HepG2 (cell line): Measurements from ENCODE around the gene SPX. TPM values are rescaled to one million over a fixed set of nuclear protein-coding genes. Genes with fewer than 3 reads are reported as not detected.

Source experiments
- ATAC-seq: fragments of 200-7000 bp; cut with Tn5 transposase; 3 replicates; pipeline ENCODE4 v1.9.1; 2020; ENCODE audit warnings: mild to moderate bottlenecking, moderate library complexity
- BruUV-seq: library from RNA; stranded (reverse); fragments of 400-500 nt; replicated peaks from 2 replicates; lab custom pipeline; 2021; lab: Mats Ljungman, UMichigan
- CTCF ChIA-PET: fragments of 300-600 bp; formaldehyde crosslinking; extraction: SDS; loops from one replicate; lab custom pipeline; 2021; ENCODE audit warnings: low total read pairs, inconsistent platforms, low intra/inter-chr PET ratio; lab: Yijun Ruan, JAX
- POLR2A ChIA-PET: fragments of 350-600 bp; sonication (Branson Sonifier 250); formaldehyde crosslinking; loops from one replicate; lab custom pipeline; 2020; ENCODE audit warnings: antibody characterized with exemption, inconsistent platforms; lab: Yijun Ruan, JAX
- DNase-seq: peaks from one replicate; pipeline ENCODE4 v3.0.0-alpha.2; 2015; ENCODE audit warnings: low spot score
- FAIRE-seq: peaks from 3 replicates; lab custom pipeline; 2011; peaks lifted over from hg19 to GRCh38; lab: Jason Lieb, UNC
- H2AFZ ChIP-seq: one replicate; pipeline ENCODE4 v1.6.1; 2011; ENCODE audit warnings: low read length, inconsistent platforms
- H3K27ac ChIP-seq: fragments of 300-600 bp; 3 replicates; pipeline ENCODE4 v1.8.0; 2011; ENCODE audit warnings: mixed run types, mild to moderate bottlenecking, mixed read lengths, low read length, inconsistent platforms; ENCODE audit not compliant: insufficient read depth; ENCODE audit errors: extremely low read length
- H3K27me3 ChIP-seq, 2 experiments: fragments of 200-600 bp in 1 of 2; 2 replicates in 1 of 2; 3 replicates in 1 of 2; pipeline versions ENCODE4 v1.6.0 to v1.8.0; 2011; ENCODE audit warnings: low read length in 2 of 2, mild to moderate bottlenecking in 2 of 2, moderate library complexity in 2 of 2, inconsistent platforms in 1 of 2; ENCODE audit not compliant: insufficient read depth in 2 of 2, control insufficient read depth in 1 of 2
- H3K36me3 ChIP-seq, 2 experiments: fragments of 200-600 bp in 1 of 2; replicated peaks in 1 of 2; 2 replicates in 1 of 2; 3 replicates in 1 of 2; pipeline versions ENCODE4 v1.5.1 to v1.8.0; 2011; ENCODE audit warnings: low read length in 2 of 2, inconsistent platforms in 1 of 2; ENCODE audit not compliant: insufficient read depth in 2 of 2, control insufficient read depth in 1 of 2
- H3K4me1 ChIP-seq: 2 replicates; pipeline ENCODE4 v1.5.1; 2012; ENCODE audit warnings: low read length, inconsistent platforms; ENCODE audit not compliant: insufficient read depth
- H3K4me2 ChIP-seq: 2 replicates; pipeline ENCODE4 v1.6.0; 2011; ENCODE audit warnings: low read depth, low read length, inconsistent platforms
- H3K4me3 ChIP-seq, 3 experiments: fragments of 200-600 bp in 1 of 3; sonication (generic), shearing (Covaris generic) in 1 of 3; replicated peaks in 1 of 3; 2 replicates each; pipeline ENCODE4 v1.5.1; 2011 to 2016; ENCODE audit warnings: low read length in 3 of 3, inconsistent platforms in 2 of 3, low read depth in 2 of 3, mild to moderate bottlenecking in 2 of 3, control low read depth in 1 of 3, mixed read lengths in 1 of 3; ENCODE audit not compliant: insufficient read depth in 1 of 3
- H3K79me2 ChIP-seq: one replicate; pipeline ENCODE4 v1.6.1; 2011; ENCODE audit warnings: low read length, inconsistent platforms; ENCODE audit not compliant: insufficient read depth
- H3K9ac ChIP-seq: 2 replicates; pipeline ENCODE4 v1.6.0; 2011; ENCODE audit warnings: mild to moderate bottlenecking, low read depth, low read length, inconsistent platforms; ENCODE audit not compliant: insufficient read depth
- H3K9me3 ChIP-seq: 2 replicates; pipeline ENCODE4 v1.5.1; 2012; ENCODE audit warnings: mild to moderate bottlenecking, low read length
- H4K20me1 ChIP-seq: 2 replicates; pipeline ENCODE4 v1.6.0; 2011; ENCODE audit warnings: inconsistent platforms, mild to moderate bottlenecking, low read length, moderate library complexity; ENCODE audit not compliant: insufficient read depth
- BRCA1 ChIP-seq: sonication (generic); formaldehyde crosslinking; IDR thresholded peaks from 2 replicates; pipeline ENCODE4 v1.4.0; 2020; ENCODE audit warnings: missing genetic modification reagents
- CENPX ChIP-seq: sonication (generic); formaldehyde crosslinking; IDR thresholded peaks from 2 replicates; pipeline ENCODE4 v1.9.0; 2021; ENCODE audit warnings: mild to moderate bottlenecking, missing genetic modification reagents, moderate library complexity
- ISX ChIP-seq: sonication (generic); formaldehyde crosslinking; conservative IDR thresholded peaks from 2 replicates; pipeline ENCODE4 v1.5.0; 2020; ENCODE audit warnings: missing genetic modification reagents
- KAT8 ChIP-seq: IDR thresholded peaks from 2 replicates; pipeline ENCODE4 v1.6.1; 2016; ENCODE audit warnings: missing genetic modification reagents, missing compliant biosample characterization
- KDM3A ChIP-seq: IDR thresholded peaks from 2 replicates; pipeline ENCODE4 v1.6.1; 2018; ENCODE audit warnings: low read depth, missing compliant biosample characterization
- MYC ChIP-seq: sonication (generic); formaldehyde crosslinking; IDR thresholded peaks from 2 replicates; pipeline ENCODE4 v1.9.0; 2021; ENCODE audit warnings: missing genetic modification reagents, borderline replicate concordance
- SMARCE1 ChIP-seq: fragments of 450-650 bp; IDR thresholded peaks from 2 replicates; pipeline ENCODE4 v1.6.1; 2017; ENCODE audit warnings: borderline replicate concordance
- STAG1 ChIP-seq: sonication (generic); formaldehyde crosslinking; IDR thresholded peaks from 2 replicates; pipeline ENCODE4 v1.4.0; 2020; ENCODE audit warnings: missing genetic modification reagents
- ZNF292 ChIP-seq: sonication (generic); formaldehyde crosslinking; IDR thresholded peaks from 2 replicates; pipeline ENCODE4 v1.8.1; 2022; ENCODE audit warnings: mild to moderate bottlenecking, low read depth, missing genetic modification reagents, borderline replicate concordance
- ZNF558 ChIP-seq: sonication (generic); formaldehyde crosslinking; IDR thresholded peaks from 2 replicates; pipeline ENCODE4 v1.9.0; 2022; ENCODE audit warnings: mild to moderate bottlenecking, missing genetic modification reagents, borderline replicate concordance
- ZNF562 ChIP-seq: sonication (generic); formaldehyde crosslinking; IDR thresholded peaks from 2 replicates; pipeline ENCODE4 v1.8.0; 2022; ENCODE audit warnings: missing genetic modification reagents, borderline replicate concordance
- ZNF776 ChIP-seq: sonication (generic); formaldehyde crosslinking; IDR thresholded peaks from 2 replicates; pipeline ENCODE4 v1.4.0; 2020; ENCODE audit warnings: mild to moderate bottlenecking, missing genetic modification reagents
- ZNF782 ChIP-seq: sonication (generic); formaldehyde crosslinking; IDR thresholded peaks from 2 replicates; pipeline ENCODE4 v1.4.0; 2020; ENCODE audit warnings: missing genetic modification reagents, mild to moderate bottlenecking, borderline replicate concordance
- ZNF891 ChIP-seq: sonication (generic); formaldehyde crosslinking; IDR thresholded peaks from 2 replicates; pipeline ENCODE4 v1.5.0; 2020; ENCODE audit warnings: mild to moderate bottlenecking, missing genetic modification reagents
- WGBS: methylation state at CpG from one replicate; pipeline ENCODE4 v1.1.6; 2017; ENCODE audit warnings: low lambda C conversion rate; 5-methylcytosine and 5-hydroxymethylcytosine counted together
- in situ Hi-C: cut with HindIII; loops from 2 replicates; pipeline ENCODE4 v1.10.0; 2017; ENCODE audit warnings: low pct_unique_long_range_greater_than_20kb; ENCODE audit not compliant: extremely low pct_ligation_motif_present
- intact Hi-C: fragments of 100-400 bp; cut with micrococcal nuclease; formaldehyde crosslinking; loops from one replicate; pipeline ENCODE4 v1.10.0; 2022; ENCODE audit not compliant: unreplicated experiment
- polyA plus RNA-seq, 8 experiments: library from polyadenylated mRNA; depleted of rRNA in 3 of 8; stranded (reverse) in 7 of 8; unstranded in 1 of 8; fragments of >200 nt; fragmentation: Illumina TruSeq in 4 of 8; extraction: Trizol in 4 of 8; gene quantifications; 2 replicates each; pipeline versions ENCODE4 v1.2.1 to v1.2.3, GENCODE V29; 2011 to 2016; ENCODE audit warnings: low read depth in 4 of 8, missing spikeins in 1 of 8, mixed read lengths in 1 of 8; ENCODE audit not compliant: insufficient read depth in 1 of 8
- total RNA-seq, 5 experiments: library from RNA; depleted of rRNA; stranded (reverse); fragments of >200 nt; fragmentation: Illumina TruSeq; extraction: Trizol; gene quantifications; 2 replicates each; pipeline ENCODE4 v1.2.3, GENCODE V29; 2016; ENCODE audit warnings: low read depth in 1 of 5
- TF ChIP-seq, protein P1 (sequence below): IDR thresholded peaks from 2 replicates; pipeline ENCODE4 v1.6.1; 2016; ENCODE audit warnings: missing genetic modification reagents, missing compliant biosample characterization
- TF ChIP-seq, protein P2 (sequence below): sonication (generic); formaldehyde crosslinking; conservative IDR thresholded peaks from 2 replicates; pipeline ENCODE4 v1.4.0; 2020; ENCODE audit warnings: mild to moderate bottlenecking, missing genetic modification reagents, moderate library complexity
- TF ChIP-seq, protein P3 (sequence below): sonication (generic); formaldehyde crosslinking; conservative IDR thresholded peaks from 2 replicates; pipeline ENCODE4 v1.4.0; 2020; ENCODE audit warnings: missing genetic modification reagents
- TF ChIP-seq, protein P4 (sequence below): sonication (generic); formaldehyde crosslinking; IDR thresholded peaks from 2 replicates; pipeline ENCODE4 v1.4.0; 2020; ENCODE audit warnings: missing genetic modification reagents

The SPX gene
- total and polyA plus RNA-seq, 2 of the 13 experiments (the other 11 are each of a cell fraction or from before 2014, with no cell fraction given): 0.07 to 0.16 TPM

DNA sequence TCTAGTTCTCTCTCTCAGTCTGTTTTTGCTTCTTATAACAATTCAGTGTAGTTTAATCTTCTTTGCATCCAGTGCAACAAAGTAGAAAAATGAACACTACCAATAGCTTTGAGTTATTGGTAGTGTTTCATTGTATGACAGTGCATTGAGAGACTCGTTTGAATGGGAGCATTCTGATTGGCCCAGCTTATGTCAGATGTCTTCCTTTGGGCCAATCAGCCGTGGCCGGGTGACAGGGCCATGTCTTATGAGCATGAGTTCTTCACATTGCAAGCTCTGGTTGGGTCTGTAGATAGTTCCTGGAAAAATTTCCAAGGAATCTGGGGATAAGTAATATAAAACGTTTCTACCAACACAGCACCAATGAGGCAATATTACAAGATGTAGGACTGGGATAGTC lies 42.0 kb downstream of the SPX start:
- DNase-seq: no peak
- no peaks in the 10 kb centered on the region for H3K79me2 ChIP-seq
- no peak overlapping the region for H3K4me2 ChIP-seq
- POLR2A ChIA-PET: no interaction called here
- no peaks in the 10 kb centered on the region for H3K9me3 ChIP-seq
- ATAC-seq: no peak
- no peak overlapping the region for H3K9ac ChIP-seq
- H3K36me3 ChIP-seq: no peaks in the 10 kb centered on the region
- TF ChIP-seq SMARCE1 (no peak), KAT8 (no peak), ISX (CRISPR knock-in tag) (no peak), ZNF776 (CRISPR knock-in tag) (no peak), CENPX (CRISPR knock-in tag) (no peak), ZNF891 (CRISPR knock-in tag) (no peak), MYC (CRISPR knock-in tag) (no peak), KDM3A (CRISPR knock-in tag) (no peak), ZNF558 (CRISPR knock-in tag) (no peak), ZNF292 (no peak), ZNF562 (CRISPR knock-in tag) (no peak), STAG1 (no peak), BRCA1 (CRISPR knock-in tag) (no peak), ZNF782 (no peak)
- TF ChIP-seq, protein P1, sequence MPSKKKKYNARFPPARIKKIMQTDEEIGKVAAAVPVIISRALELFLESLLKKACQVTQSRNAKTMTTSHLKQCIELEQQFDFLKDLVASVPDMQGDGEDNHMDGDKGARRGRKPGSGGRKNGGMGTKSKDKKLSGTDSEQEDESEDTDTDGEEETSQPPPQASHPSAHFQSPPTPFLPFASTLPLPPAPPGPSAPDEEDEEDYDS: no peak
- TF ChIP-seq, protein P2, sequence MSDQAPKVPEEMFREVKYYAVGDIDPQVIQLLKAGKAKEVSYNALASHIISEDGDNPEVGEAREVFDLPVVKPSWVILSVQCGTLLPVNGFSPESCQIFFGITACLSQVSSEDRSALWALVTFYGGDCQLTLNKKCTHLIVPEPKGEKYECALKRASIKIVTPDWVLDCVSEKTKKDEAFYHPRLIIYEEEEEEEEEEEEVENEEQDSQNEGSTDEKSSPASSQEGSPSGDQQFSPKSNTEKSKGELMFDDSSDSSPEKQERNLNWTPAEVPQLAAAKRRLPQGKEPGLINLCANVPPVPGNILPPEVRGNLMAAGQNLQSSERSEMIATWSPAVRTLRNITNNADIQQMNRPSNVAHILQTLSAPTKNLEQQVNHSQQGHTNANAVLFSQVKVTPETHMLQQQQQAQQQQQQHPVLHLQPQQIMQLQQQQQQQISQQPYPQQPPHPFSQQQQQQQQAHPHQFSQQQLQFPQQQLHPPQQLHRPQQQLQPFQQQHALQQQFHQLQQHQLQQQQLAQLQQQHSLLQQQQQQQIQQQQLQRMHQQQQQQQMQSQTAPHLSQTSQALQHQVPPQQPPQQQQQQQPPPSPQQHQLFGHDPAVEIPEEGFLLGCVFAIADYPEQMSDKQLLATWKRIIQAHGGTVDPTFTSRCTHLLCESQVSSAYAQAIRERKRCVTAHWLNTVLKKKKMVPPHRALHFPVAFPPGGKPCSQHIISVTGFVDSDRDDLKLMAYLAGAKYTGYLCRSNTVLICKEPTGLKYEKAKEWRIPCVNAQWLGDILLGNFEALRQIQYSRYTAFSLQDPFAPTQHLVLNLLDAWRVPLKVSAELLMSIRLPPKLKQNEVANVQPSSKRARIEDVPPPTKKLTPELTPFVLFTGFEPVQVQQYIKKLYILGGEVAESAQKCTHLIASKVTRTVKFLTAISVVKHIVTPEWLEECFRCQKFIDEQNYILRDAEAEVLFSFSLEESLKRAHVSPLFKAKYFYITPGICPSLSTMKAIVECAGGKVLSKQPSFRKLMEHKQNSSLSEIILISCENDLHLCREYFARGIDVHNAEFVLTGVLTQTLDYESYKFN (CRISPR knock-in tag): no peak
- TF ChIP-seq, protein P3, sequence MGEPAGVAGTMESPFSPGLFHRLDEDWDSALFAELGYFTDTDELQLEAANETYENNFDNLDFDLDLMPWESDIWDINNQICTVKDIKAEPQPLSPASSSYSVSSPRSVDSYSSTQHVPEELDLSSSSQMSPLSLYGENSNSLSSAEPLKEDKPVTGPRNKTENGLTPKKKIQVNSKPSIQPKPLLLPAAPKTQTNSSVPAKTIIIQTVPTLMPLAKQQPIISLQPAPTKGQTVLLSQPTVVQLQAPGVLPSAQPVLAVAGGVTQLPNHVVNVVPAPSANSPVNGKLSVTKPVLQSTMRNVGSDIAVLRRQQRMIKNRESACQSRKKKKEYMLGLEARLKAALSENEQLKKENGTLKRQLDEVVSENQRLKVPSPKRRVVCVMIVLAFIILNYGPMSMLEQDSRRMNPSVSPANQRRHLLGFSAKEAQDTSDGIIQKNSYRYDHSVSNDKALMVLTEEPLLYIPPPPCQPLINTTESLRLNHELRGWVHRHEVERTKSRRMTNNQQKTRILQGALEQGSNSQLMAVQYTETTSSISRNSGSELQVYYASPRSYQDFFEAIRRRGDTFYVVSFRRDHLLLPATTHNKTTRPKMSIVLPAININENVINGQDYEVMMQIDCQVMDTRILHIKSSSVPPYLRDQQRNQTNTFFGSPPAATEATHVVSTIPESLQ (CRISPR knock-in tag): no peak
- TF ChIP-seq, protein P4, sequence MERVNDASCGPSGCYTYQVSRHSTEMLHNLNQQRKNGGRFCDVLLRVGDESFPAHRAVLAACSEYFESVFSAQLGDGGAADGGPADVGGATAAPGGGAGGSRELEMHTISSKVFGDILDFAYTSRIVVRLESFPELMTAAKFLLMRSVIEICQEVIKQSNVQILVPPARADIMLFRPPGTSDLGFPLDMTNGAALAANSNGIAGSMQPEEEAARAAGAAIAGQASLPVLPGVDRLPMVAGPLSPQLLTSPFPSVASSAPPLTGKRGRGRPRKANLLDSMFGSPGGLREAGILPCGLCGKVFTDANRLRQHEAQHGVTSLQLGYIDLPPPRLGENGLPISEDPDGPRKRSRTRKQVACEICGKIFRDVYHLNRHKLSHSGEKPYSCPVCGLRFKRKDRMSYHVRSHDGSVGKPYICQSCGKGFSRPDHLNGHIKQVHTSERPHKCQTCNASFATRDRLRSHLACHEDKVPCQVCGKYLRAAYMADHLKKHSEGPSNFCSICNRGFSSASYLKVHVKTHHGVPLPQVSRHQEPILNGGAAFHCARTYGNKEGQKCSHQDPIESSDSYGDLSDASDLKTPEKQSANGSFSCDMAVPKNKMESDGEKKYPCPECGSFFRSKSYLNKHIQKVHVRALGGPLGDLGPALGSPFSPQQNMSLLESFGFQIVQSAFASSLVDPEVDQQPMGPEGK (CRISPR knock-in tag): no peak
- 77% methylated on average over 4 of the region's 4 CpGs for WGBS
- no peaks in the 10 kb centered on the region for H4K20me1 ChIP-seq
- in situ Hi-C loops: no loop called here
- H2AFZ ChIP-seq: no peak overlapping the region
- BruUV-seq: no TSS peak
- H3K4me1 ChIP-seq: peaks cover 37% of the 10 kb centered on the region
- intact Hi-C loops: no loop called here
- no peak for FAIRE-seq
- H3K27ac ChIP-seq: no peak overlapping the region
- CTCF ChIA-PET: no interaction called here
- no peak overlapping the region for H3K4me3 ChIP-seq
- H3K27me3 ChIP-seq: no peaks in the 10 kb centered on the region
